Loucy (cell line): Measurements from ENCODE around the gene PPM1B.
"Not testable (repeated sequence)": the region's sequence is repeated elsewhere in the genome, so short reads cannot be mapped to it uniquely, and the experiment has no call there.

ENCODE experiments used
- EZH2phosphoT487 ChIP-seq: fragments of 200-600 bp; IDR thresholded peaks from 2 replicates; pipeline ENCODE4 v1.6.1; 2018; ENCODE audit warnings: antibody characterized with exemption, mild to moderate bottlenecking, moderate library complexity, borderline replicate concordance
- TF ChIP-seq, protein P1 (sequence below): fragments of 200-600 bp; sonication (generic); conservative IDR thresholded peaks from 2 replicates; pipeline ENCODE4 v1.5.1; 2014; ENCODE audit warnings: mild to moderate bottlenecking, antibody characterized with exemption, low read length

DNA sequence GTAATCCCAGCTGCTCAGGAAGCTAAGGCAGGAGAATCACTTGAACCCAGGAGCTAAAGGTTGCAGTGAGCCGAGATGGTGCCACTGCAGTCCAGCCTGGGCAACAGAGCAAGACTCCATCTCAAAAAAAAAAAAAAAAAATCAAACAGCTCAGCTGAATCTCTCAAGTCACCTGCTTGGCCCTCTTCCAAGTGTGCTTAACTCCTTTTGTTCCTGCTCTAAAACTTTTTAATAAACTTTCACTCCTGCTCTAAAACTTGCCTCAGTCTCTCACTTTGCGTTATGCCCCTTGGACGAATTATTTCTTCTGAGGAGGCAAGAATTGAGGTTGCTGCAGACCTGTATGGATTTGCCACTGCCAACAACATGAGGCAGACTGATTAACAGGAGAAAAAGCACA lies 35.1 kb upstream of the PPM1B start:
- TF ChIP-seq, protein P1, sequence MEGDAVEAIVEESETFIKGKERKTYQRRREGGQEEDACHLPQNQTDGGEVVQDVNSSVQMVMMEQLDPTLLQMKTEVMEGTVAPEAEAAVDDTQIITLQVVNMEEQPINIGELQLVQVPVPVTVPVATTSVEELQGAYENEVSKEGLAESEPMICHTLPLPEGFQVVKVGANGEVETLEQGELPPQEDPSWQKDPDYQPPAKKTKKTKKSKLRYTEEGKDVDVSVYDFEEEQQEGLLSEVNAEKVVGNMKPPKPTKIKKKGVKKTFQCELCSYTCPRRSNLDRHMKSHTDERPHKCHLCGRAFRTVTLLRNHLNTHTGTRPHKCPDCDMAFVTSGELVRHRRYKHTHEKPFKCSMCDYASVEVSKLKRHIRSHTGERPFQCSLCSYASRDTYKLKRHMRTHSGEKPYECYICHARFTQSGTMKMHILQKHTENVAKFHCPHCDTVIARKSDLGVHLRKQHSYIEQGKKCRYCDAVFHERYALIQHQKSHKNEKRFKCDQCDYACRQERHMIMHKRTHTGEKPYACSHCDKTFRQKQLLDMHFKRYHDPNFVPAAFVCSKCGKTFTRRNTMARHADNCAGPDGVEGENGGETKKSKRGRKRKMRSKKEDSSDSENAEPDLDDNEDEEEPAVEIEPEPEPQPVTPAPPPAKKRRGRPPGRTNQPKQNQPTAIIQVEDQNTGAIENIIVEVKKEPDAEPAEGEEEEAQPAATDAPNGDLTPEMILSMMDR = not testable (repeated sequence)
- TF ChIP-seq EZH2phosphoT487 = not testable (repeated sequence)
